LNCAP (cell line): ENCODE results near the gene CA10.

Experiments
- CTCF ChIP-seq: fragments of 450-650 bp; IDR thresholded peaks from 2 replicates; pipeline ENCODE4 v1.5.1; 2017; ENCODE audit warnings: mild to moderate bottlenecking

Gene CA10

GRCh38 chr17:52079496-52079895, 79.0 kb downstream of the CA10 start:
- no peak for TF ChIP-seq CTCF

DNA sequence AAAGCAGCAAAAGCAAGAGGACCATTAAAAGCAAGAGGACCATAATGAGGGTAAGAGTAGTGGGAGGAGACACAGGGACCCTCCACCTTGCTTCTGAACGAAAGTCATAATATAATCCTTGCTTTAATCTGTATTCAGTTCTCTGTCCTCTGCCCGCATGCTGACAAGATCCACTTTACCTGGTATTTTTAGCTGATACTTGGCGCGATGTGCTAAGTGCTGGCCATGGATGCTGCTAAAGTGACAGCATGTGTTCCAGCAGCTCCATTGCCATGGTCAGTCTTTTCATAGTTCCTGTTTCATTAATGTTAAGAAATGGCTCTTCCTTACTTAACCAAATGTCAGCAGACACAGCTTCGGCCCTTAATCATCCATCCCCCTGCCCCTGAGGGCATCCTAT, 86.8 kb downstream of the CA10 start:
- no peak for TF ChIP-seq CTCF

DNA sequence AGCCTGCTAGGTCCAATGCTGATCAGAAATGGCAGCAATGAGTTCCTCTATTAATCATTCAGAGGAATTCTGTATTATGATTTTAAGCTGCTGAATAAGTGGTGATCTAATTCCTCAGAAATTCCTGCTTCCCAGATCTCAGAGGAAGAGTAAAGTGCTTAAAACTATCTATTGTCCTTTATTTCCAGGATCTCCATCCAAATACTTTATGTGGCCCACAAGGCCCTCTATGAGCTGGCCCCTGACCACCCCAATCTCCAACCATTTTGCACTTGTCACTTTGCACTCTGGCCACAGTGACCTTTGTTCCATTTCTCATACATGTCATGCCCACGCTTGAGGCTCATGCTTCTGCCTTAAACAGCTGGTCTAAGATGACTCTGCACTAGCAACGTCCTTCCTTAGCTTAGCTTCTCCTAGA, 93.7 kb downstream of the CA10 start:
- TF ChIP-seq CTCF, result no peak

DNA sequence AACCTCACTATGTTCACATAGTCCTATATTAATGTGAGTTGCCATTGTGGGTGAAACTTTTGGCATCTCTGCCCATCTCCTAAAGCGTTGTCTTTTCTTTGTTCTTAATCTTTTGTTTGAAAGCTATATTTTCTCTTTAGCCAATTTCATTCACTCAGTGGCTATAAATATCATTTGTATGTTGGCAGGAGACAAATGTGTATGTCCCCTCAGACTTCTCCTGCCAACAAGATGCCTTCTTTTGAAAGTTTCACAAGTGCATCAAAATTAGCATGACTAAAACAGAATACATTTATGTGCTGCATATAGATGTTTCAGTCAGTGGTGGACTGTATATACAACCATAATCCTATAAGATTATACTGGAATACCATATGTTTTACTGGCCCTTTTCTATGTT, 109.0 kb downstream of the CA10 start:
- no peak for TF ChIP-seq CTCF

DNA sequence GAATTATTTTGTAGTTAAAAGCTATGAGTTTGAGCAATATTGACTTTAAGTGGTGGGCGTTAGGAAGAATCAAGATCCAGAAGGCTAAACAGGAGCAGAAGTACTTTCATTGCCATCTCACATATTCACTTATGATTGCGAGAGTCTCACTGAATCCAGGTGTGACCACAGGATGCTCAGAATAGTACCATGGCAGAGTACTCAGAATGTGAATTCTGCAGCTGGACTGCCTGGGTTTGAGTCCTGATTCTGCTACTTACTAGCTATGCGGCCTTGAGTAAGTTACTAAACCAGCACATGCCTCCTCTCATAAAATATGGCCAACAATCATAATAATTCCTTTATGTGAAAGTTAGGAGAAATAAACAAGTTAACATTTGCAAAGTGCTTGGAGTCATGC, 109.5 kb downstream of the CA10 start:
- no peak for TF ChIP-seq CTCF

- TF ChIP-seq CTCF, result no peak
Measured at GRCh38 chr17:52048137-52048898, 110.2 kb downstream of the CA10 start.

GRCh38 chr17:52047086-52047485, 111.4 kb downstream of the CA10 start:
- no peak for TF ChIP-seq CTCF
